ENCODE data around the gene S100A7A.

S100A7A gene

GRCh38 chr1:153374071-153374470 lies 42.2 kb upstream of the S100A7A start:
- POLR2A ChIA-PET: no interaction called here
- CTCF ChIA-PET: interaction anchor here (0.6 to 1.0 kb wide), 3 partner anchors 22 to 64 kb away, joined by 3 read pairs; no protein-coding TSS in a partner anchor
- TF ChIP-seq, protein P1, sequence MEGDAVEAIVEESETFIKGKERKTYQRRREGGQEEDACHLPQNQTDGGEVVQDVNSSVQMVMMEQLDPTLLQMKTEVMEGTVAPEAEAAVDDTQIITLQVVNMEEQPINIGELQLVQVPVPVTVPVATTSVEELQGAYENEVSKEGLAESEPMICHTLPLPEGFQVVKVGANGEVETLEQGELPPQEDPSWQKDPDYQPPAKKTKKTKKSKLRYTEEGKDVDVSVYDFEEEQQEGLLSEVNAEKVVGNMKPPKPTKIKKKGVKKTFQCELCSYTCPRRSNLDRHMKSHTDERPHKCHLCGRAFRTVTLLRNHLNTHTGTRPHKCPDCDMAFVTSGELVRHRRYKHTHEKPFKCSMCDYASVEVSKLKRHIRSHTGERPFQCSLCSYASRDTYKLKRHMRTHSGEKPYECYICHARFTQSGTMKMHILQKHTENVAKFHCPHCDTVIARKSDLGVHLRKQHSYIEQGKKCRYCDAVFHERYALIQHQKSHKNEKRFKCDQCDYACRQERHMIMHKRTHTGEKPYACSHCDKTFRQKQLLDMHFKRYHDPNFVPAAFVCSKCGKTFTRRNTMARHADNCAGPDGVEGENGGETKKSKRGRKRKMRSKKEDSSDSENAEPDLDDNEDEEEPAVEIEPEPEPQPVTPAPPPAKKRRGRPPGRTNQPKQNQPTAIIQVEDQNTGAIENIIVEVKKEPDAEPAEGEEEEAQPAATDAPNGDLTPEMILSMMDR (IDR thresholded peaks at IDR 0.05; ENCODE audit: control extremely low read depth, extremely low read depth, low read depth, missing control alignments): no peak
- DNase-seq (ENCODE audit: extremely low spot score): no peak

- CTCF ChIA-PET: interaction anchor here (0.6 to 1.5 kb wide), 3 partner anchors 8 to 38 kb away, joined by 3 to 5 read pairs (median 4); no protein-coding TSS in a partner anchor
- POLR2A ChIA-PET: no interaction called here
- TF ChIP-seq, protein P1 (IDR thresholded peaks at IDR 0.05; ENCODE audit: control extremely low read depth, extremely low read depth, low read depth, missing control alignments): no peak
- DNase-seq (ENCODE audit: extremely low spot score): no peak
Observed at GRCh38 chr1:153375511-153375910, 40.8 kb upstream of the S100A7A start, which contains the start of gene S100A12. Gene S100A12 (minus strand): TSS chr1:153375621. CDS start chr1:153374592, 1,029 bp downstream.

DNA sequence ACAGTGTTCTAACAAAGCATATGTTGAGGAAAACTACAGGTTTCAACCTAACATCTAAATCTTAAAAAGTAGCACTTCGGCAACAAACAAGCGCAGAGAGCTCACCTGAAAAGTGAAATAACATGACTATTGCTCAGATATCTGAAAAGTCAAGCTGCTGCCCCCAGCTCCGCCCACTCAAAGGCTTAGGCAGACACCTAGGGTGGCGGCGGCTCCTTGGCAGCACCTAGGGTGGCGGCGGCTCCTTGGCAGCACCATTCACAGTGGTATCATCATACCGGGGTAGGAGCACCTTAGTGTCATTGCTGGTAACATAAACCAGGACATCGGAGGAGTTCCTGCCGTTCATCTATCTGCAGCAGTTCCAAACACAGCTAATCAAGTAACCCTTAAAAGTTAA lies 36.7 kb upstream of the S100A7A start:
- CTCF ChIA-PET: no interaction called here
- DNase-seq (ENCODE audit: extremely low spot score): no peak
- POLR2A ChIA-PET: no interaction called here

GRCh38 chr1:153380711-153381110 lies 35.6 kb upstream of the S100A7A start:
- POLR2A ChIA-PET: no interaction called here
- no peak for DNase-seq (ENCODE audit: extremely low spot score)
- CTCF ChIA-PET: no interaction called here
- TF ChIP-seq, protein P1 (IDR thresholded peaks at IDR 0.05; ENCODE audit: control extremely low read depth, extremely low read depth, low read depth, missing control alignments): no peak

More for the DNA sequence above, 36.7 kb upstream of the S100A7A start:
- TF ChIP-seq, protein P1 (IDR thresholded peaks at IDR 0.05; ENCODE audit: control extremely low read depth, extremely low read depth, low read depth, missing control alignments): no peak

- ChIA-PET POLR2A (no interaction called here), CTCF (interaction anchor here (1.2 kb wide), 1 partner anchor 32 kb away, joined by 3 read pairs; no protein-coding TSS in a partner anchor)
- DNase-seq (ENCODE audit: extremely low spot score): no peak
Observed at GRCh38 chr1:153384958-153385580, 31.3 kb upstream of the S100A7A start.

DNA sequence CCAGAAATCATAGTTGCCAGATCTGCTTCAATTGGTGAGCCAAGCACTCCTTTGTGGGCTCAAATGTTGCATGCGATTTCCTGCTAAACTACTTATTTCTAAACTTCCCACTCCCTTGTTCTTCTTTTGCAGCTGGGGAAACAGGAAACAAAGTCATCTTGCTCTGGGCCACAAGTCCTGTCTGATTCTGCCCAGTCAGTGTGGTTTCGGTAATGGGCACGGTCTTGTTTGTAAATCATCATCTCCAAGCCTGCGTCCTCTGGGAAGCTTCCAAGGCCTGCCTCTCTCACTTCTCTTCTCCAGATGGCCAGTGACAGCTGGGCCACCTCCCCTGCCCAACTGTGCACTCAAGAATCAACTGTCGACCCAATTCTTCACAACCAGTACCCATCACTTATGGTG lies 29.8 kb upstream of the S100A7A start:
- no peak for DNase-seq (ENCODE audit: extremely low spot score)
- ChIA-PET POLR2A (no interaction called here), CTCF (interaction anchor here (1.3 kb wide), 2 partner anchors 29 to 109 kb away, joined by 3 to 5 read pairs; partner anchors contain the start of gene S100A9)
- TF ChIP-seq, protein P1 (IDR thresholded peaks at IDR 0.05; ENCODE audit: control extremely low read depth, extremely low read depth, low read depth, missing control alignments): no peak

More at GRCh38 chr1:153384958-153385580, 31.3 kb upstream of the S100A7A start:
- TF ChIP-seq, protein P1 (IDR thresholded peaks at IDR 0.05; ENCODE audit: control extremely low read depth, extremely low read depth, low read depth, missing control alignments): no peak

All from GM10248 (cell line).